Adipocyte (in vitro differentiated cells): Measurements from ENCODE around the gene NUP54.

Experiments used
- DNase-seq: peaks from one replicate; pipeline ENCODE4 v3.0.0-alpha.2; 2015; ENCODE audit warnings: low read depth
- H3K27me3 ChIP-seq: replicated peaks from 2 replicates; pipeline ENCODE4 v1.7.0; 2013; ENCODE audit warnings: mild to moderate bottlenecking, low read length, moderate library complexity; ENCODE audit not compliant: control insufficient read depth, insufficient read depth
- H3K36me3 ChIP-seq: 2 replicates; pipeline ENCODE4 v1.7.0; 2013; ENCODE audit warnings: low read length, mild to moderate bottlenecking, moderate library complexity; ENCODE audit not compliant: control insufficient read depth, insufficient read depth, severe bottlenecking
- H3K4me1 ChIP-seq: 2 replicates; pipeline ENCODE4 v1.7.0; 2013; ENCODE audit warnings: mild to moderate bottlenecking, low read length, moderate library complexity; ENCODE audit not compliant: control insufficient read depth, insufficient read depth
- H3K4me3 ChIP-seq: 2 replicates; pipeline ENCODE4 v1.7.0; 2013; ENCODE audit warnings: mild to moderate bottlenecking, low read length, moderate library complexity
- H3K9ac ChIP-seq: 2 replicates; pipeline ENCODE4 v1.7.0; 2013; ENCODE audit warnings: mild to moderate bottlenecking, low read length, moderate library complexity
- H3K9me3 ChIP-seq: 2 replicates; pipeline ENCODE4 v1.7.0; 2013; ENCODE audit warnings: mild to moderate bottlenecking, low read length, moderate library complexity; ENCODE audit not compliant: control insufficient read depth

NUP54 gene

GRCh38 chr4:76072760-76073159 lies 75.4 kb downstream of the NUP54 start:
- no peaks in the 10 kb centered on the region for H3K27me3 ChIP-seq
- H3K9me3 ChIP-seq, result no peaks in the 10 kb centered on the region
- H3K9ac ChIP-seq, result no peak overlapping the region
- no peak for DNase-seq
- no peak overlapping the region for H3K4me3 ChIP-seq
- H3K4me1 ChIP-seq, result peaks cover 4% of the 10 kb centered on the region
- H3K36me3 ChIP-seq, result no peaks in the 10 kb centered on the region

- Histone ChIP-seq H3K4me3 (no peak overlapping the region), H3K9me3 (no peaks in the 10 kb centered on the region), H3K4me1 (no peaks in the 10 kb centered on the region), H3K36me3 (no peaks in the 10 kb centered on the region), H3K9ac (no peak overlapping the region), H3K27me3 (no peaks in the 10 kb centered on the region)
- peak; percentile 90 for DNase-seq
These were observed 80.4 kb downstream of the NUP54 start for GRCh38 chr4:76067652-76068286.

- Histone ChIP-seq H3K27me3 (no peaks in the 10 kb centered on the region), H3K4me3 (no peak overlapping the region), H3K4me1 (no peaks in the 10 kb centered on the region), H3K36me3 (no peaks in the 10 kb centered on the region), H3K9ac (no peak overlapping the region), H3K9me3 (no peaks in the 10 kb centered on the region)
- no peak for DNase-seq
These were observed 81.7 kb downstream of the NUP54 start for GRCh38 chr4:76066546-76066945.
